ENCODE measurements around the gene SACM1L. TPM values are rescaled to one million over a fixed set of nuclear protein-coding genes. Genes with fewer than 3 reads are reported as not detected.

SACM1L gene
- polyA plus RNA-seq, 1 experiment, result 35.5 TPM

DNA sequence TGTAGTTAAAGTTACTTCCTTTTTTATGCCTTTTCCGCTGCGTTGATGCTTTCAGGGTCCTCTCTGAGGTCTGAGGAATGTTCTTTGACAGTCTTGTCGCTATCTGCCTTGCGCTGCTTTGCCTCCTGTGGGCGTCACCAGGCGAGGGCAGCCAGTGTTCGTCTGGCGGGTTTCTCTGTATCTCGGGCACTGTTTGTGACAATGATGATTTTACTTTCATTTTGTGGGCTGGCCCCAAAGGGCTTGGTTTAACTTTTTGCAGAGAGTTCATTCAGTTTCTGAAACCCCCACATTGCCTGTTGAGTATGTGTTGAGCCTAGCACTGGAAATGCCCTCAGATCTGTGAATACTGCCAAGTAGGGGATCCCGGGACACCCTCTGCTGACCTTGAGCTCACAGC lies 24.6 kb upstream of the SACM1L start:
- no peak for DNase-seq (ENCODE audit: low read depth, low spot score)
- no peak overlapping the region for H3K27ac ChIP-seq (ENCODE audit: low read depth, low read length)
- no peak overlapping the region for H3K4me3 ChIP-seq (ENCODE audit: low read depth, low read length)
- TF ChIP-seq, protein P1, sequence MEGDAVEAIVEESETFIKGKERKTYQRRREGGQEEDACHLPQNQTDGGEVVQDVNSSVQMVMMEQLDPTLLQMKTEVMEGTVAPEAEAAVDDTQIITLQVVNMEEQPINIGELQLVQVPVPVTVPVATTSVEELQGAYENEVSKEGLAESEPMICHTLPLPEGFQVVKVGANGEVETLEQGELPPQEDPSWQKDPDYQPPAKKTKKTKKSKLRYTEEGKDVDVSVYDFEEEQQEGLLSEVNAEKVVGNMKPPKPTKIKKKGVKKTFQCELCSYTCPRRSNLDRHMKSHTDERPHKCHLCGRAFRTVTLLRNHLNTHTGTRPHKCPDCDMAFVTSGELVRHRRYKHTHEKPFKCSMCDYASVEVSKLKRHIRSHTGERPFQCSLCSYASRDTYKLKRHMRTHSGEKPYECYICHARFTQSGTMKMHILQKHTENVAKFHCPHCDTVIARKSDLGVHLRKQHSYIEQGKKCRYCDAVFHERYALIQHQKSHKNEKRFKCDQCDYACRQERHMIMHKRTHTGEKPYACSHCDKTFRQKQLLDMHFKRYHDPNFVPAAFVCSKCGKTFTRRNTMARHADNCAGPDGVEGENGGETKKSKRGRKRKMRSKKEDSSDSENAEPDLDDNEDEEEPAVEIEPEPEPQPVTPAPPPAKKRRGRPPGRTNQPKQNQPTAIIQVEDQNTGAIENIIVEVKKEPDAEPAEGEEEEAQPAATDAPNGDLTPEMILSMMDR (IDR thresholded peaks at IDR 0.05; ENCODE audit: low read depth, low read length), result no peak
- POLR2A ChIA-PET, result no interaction called here
- no peaks in the 10 kb centered on the region for H3K27me3 ChIP-seq (ENCODE audit: control insufficient read depth, insufficient read depth, low read length)
- CTCF ChIA-PET, result interaction anchor here (1.0 kb wide), 1 partner anchor 155 kb away, joined by 3 read pairs; no protein-coding TSS in a partner anchor
- no peaks in the 10 kb centered on the region for H3K9me3 ChIP-seq (ENCODE audit: control insufficient read depth, insufficient read depth, low read length)

DNA sequence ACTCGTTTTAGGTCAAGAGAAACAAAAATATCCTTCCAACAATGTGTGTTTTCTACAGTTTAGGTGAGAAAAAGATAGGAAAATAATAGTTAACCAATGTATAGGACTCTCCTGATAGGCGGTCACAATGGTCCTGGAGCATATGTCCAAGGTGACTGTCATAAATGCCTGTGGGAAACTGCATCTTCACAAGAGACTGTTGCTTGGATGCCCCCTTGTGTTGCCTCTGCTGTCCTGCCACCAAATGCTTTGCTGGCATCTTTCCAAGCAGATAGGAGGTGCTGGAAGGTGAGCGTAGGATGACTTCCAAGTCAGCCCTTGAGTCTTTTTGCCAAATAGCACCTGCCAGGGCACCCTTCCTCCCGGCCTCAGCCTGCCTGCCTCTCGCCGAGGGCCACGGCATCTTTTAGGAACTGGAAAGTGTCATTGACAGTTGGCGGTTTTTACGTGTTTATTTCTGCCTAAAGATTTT lies 24.1 kb upstream of the SACM1L start:
- ChIA-PET POLR2A (no interaction called here), CTCF (no interaction called here)
- no peak for DNase-seq (ENCODE audit: low read depth, low spot score)
- Histone ChIP-seq H3K27me3 (ENCODE audit: control insufficient read depth, insufficient read depth, low read length) (no peaks in the 10 kb centered on the region), H3K27ac (ENCODE audit: low read depth, low read length) (no peak overlapping the region), H3K4me3 (ENCODE audit: low read depth, low read length) (no peak overlapping the region), H3K9me3 (ENCODE audit: control insufficient read depth, insufficient read depth, low read length) (no peaks in the 10 kb centered on the region)
- TF ChIP-seq, protein P1 (IDR thresholded peaks at IDR 0.05; ENCODE audit: low read depth, low read length), result peak; percentile 42

DNA sequence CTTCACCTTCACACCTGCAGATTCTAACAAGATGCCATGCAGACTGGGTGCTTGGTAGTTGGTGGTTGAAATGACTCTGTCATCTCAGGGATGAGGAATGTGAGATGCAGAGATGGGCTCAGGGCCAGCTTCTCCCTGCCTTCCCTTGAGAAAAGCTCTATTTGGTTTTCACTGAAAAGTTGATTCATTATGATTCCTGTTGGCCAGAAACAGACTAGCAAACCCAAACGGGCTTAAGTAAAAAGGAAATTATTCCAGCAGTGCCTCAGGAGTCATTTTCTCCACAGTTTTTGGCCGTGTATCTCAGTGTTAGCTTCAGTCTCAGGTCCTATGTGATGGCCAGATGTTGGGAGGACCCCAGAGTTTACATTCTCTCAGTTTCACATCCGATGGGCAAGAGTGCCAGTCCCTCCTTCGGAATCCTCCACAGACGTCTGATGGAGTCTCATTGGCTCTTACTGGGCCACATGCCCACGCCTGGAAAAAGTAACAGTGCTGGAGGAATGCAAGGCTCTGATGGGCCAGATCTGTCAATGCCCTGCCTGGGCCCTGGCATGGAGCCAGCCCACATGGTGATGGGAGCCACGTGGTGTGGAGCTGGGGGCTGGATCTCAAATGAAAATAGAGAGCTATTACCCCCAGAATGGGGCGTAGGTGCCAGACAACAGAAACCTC lies 22.3 kb upstream of the SACM1L start:
- ChIA-PET POLR2A (interaction anchor here (0.7 to 1.1 kb wide), 3 partner anchors 10 to 31 kb away, joined by 3 read pairs; no protein-coding TSS in a partner anchor), CTCF (interaction anchor here (0.6 to 3.0 kb wide), 6 partner anchors 10 to 654 kb away, joined by 3 to 17 read pairs (median 4); no protein-coding TSS in a partner anchor)
- TF ChIP-seq, protein P1 (IDR thresholded peaks at IDR 0.05; ENCODE audit: low read depth, low read length), result no peak
- Histone ChIP-seq H3K4me3 (ENCODE audit: low read depth, low read length) (no peak overlapping the region), H3K9me3 (ENCODE audit: control insufficient read depth, insufficient read depth, low read length) (no peaks in the 10 kb centered on the region), H3K27ac (ENCODE audit: low read depth, low read length) (peak overlapping the region; percentile 92), H3K27me3 (ENCODE audit: control insufficient read depth, insufficient read depth, low read length) (no peaks in the 10 kb centered on the region)
- no peak for DNase-seq (ENCODE audit: low read depth, low spot score)

DNA sequence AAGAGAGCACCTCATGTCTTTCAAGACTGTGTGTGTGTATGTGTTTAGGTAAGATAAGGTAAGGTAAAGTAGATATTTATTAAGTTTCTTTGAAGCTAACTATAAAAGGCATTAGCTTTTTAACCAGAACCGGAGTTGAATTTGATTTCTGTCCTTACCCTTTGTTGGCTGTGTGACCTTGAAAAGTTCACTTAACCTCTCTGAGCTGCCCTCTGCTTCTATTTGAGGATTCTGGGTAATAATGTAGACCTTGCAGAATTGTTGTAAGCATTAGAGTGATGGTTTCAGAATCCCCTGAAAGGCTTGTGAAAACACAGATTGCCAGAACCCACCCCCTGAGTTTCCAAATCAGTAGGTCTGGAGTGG lies 21.6 kb upstream of the SACM1L start:
- TF ChIP-seq, protein P1 (IDR thresholded peaks at IDR 0.05; ENCODE audit: low read depth, low read length), result no peak
- H3K9me3 ChIP-seq (ENCODE audit: control insufficient read depth, insufficient read depth, low read length), result no peaks in the 10 kb centered on the region
- H3K27me3 ChIP-seq (ENCODE audit: control insufficient read depth, insufficient read depth, low read length), result no peaks in the 10 kb centered on the region
- peak overlapping the region; percentile 92 for H3K27ac ChIP-seq (ENCODE audit: low read depth, low read length)
- no peak overlapping the region for H3K4me3 ChIP-seq (ENCODE audit: low read depth, low read length)
- CTCF ChIA-PET, result interaction anchor here (0.6 to 3.0 kb wide), 7 partner anchors 8 to 655 kb away, joined by 3 to 18 read pairs (median 5); no protein-coding TSS in a partner anchor
- DNase-seq (ENCODE audit: low read depth, low spot score), result no peak
- POLR2A ChIA-PET, result interaction anchor here (0.7 to 1.2 kb wide), 3 partner anchors 8 to 32 kb away, joined by 3 to 14 read pairs (median 3); no protein-coding TSS in a partner anchor

DNA sequence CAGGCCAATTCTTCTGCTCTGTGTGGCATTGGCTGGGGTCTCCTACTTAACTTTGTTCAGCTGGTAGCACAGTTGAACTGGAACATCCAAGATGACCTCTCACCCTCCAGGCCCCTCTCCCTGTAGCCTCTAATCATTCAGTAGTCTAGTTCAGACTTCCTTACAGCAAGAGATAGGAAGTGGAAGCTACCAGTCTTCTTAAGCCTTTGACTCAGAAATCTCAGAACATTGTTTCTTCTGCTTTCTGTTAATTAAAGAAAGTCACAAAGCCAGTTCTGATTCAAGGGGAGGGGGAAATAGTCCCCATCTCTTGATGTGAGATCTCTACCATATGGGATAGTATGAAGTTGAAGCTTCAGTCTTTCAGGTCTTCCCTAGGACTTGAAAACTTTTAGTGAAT lies 18.8 kb upstream of the SACM1L start:
- no peaks in the 10 kb centered on the region for H3K9me3 ChIP-seq (ENCODE audit: control insufficient read depth, insufficient read depth, low read length)
- CTCF ChIA-PET, result interaction anchor here (1.1 to 2.7 kb wide), 2 partner anchors 10 to 11 kb away, joined by 6 to 18 read pairs; no protein-coding TSS in a partner anchor
- H3K27me3 ChIP-seq (ENCODE audit: control insufficient read depth, insufficient read depth, low read length), result no peaks in the 10 kb centered on the region
- TF ChIP-seq, protein P1 (IDR thresholded peaks at IDR 0.05; ENCODE audit: low read depth, low read length), result no peak
- H3K27ac ChIP-seq (ENCODE audit: low read depth, low read length), result no peak overlapping the region
- H3K4me3 ChIP-seq (ENCODE audit: low read depth, low read length), result no peak overlapping the region
- no peak for DNase-seq (ENCODE audit: low read depth, low spot score)
- POLR2A ChIA-PET, result no interaction called here

Measured in AG04450 (cell line).